ENCODE data around the gene CALN1.
"Not testable (repeated sequence)": the region's sequence is repeated elsewhere in the genome, so short reads cannot be mapped to it uniquely, and the experiment has no call there.

CALN1 gene

DNA sequence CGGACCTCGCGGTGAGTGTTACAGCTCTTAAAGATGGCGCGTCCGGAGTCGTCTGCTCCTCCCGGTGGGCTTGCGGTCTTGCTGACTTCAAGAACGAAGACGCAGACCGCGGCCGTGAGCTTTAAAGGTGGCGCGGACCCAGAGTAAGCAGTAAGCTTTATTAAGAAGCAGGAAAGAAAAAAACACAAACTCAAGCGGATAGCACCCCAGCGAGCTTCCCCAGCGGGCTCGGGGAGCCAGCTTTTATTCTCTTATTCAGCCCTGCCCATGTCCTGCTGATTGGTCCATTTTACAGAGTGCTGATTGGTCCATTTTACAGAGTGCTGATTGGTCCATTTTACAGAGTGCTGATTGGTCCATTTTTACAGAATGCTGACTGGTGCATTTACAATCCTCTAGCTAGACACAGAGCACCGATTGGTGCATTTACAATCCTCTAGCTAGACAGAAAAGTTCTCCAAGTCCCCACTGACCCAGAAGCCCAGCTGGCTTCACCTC, at the start of gene CALN1:
CALN1 (minus strand) TSS at position 218 of the 498 bp plus-strand sequence.
- not testable (repeated sequence) for DNase-seq

DNA sequence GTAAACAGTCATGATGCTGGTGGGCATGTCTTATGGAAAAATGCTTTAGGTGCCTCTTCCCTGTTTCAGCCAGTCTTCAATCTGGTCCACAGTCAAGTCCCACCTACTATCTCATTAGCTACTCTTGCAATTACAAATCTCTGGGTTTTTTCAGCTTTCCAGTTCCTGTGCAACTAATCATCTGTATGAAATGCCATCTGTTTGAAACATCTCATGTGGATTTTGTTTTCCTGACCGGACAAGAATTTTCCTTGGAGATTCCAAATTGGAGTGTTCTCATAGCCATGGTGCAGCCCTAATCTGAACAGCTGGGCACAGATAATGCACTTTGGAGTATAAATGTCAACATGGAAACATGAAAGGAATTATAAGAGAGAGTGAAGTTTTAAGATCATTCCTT, 41.3 kb upstream of the CALN1 start:
- no peak for DNase-seq

DNA sequence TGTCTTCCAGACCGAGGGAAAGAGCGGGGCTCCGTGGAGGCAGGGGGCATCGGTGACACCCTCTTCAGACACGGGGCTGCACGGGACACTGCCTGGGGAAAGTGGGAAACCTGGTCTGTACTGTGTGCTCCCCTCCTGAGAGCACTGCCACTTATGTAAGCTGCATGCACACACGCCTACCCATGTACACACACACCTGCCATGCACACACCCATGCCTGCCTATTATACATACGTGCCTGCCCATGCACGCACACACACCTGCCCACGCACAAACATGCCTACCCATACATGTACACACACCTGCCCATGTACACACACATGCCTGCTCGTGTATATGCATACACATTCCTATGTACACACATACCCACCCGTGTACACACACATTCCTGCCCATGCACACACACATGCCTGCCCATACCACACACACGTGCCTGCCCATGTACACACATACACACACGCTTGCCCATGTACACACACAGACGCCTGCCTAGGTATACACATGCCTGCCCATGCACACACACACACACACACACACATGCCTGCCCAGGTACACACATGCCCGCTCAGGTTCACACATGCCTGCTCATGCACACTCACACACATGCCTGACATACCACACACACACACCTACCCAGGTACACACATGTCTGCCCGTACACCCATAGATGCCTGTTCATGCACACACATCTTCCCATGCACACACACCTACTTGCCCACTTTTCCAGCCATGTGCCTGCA, 35.5 kb upstream of the CALN1 start:
- DNase-seq, result no peak

DNA sequence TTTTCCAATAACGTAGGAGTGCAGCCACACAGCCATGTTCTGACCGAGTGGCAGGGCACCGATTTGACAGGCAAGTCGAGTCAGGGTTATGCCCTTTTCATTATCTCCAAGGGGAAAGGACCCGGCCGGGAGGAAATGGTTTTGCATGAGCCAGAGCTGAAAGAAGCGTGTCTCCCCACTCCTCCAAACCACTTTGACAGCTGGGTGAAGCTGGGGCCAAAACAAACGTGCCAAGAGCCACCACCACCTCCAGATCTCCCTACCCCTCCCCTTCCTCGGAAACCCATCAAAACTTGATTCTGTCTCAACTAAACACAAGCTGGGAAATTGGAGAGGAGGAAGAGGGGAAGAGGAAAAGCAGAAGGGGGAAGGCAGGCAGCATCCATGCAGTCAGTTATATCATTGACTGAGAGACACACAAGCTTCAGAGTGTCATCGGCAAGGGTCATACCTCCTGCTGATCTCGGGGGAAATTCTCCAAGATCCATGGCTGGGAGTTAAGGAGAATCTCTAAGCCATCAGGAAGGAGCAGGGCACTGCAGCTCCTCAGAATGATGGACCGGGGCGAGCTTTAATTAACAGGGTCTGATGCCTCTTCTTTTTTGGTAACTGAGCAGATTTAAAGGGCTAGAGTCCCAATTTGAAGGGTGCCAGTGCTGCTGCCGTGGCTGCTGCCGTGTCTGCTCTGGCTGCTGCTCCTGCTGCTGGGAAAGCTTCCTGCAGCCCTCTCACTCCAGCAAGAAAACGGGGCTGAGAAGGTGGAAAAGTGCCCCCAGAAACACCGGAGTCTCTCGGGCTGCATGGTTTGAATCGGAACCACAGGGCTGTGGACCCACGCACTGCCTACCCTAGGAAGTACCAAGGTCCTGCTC, 34.7 kb upstream of the CALN1 start:
- DNase-seq, result no peak

DNA sequence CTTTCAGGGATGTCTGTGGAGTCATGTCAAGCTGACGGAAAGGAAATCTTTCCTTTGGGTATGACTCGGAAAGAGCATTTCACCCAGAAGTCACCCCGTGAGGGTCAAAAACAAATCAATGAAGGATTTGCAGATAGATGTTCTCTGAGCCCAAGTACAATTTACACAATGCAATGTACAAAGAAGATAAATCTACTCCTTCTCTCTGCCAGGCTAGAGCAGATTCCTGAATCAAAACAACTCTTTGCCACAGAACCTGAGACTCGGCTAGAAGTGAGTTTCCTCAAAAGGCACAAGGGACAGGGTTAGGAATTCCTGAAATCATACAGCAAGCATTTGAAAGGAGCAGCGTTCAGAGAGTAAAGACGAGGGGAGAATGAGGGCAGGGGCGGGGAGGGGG, 34.0 kb upstream of the CALN1 start:
- DNase-seq, result no peak

DNA sequence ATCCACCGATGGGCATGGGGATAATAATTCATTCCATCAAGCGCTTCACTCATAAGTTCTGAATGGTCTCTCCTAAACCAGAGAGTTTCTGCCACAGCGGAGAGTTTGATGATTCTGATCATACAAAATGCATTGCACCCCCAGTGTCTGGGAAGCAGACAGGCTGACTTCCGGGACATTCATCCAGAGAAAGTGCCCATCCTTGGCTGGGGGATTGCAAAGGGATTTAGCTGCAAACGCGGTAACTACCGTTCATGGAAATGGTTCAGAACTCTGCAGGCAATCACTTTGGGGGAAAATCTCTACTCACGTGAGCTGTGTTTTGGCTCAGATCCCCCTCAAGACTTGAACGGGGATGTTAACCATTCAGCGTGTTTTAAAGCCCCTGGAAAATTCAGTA, 33.4 kb upstream of the CALN1 start:
- no peak for DNase-seq

DNA sequence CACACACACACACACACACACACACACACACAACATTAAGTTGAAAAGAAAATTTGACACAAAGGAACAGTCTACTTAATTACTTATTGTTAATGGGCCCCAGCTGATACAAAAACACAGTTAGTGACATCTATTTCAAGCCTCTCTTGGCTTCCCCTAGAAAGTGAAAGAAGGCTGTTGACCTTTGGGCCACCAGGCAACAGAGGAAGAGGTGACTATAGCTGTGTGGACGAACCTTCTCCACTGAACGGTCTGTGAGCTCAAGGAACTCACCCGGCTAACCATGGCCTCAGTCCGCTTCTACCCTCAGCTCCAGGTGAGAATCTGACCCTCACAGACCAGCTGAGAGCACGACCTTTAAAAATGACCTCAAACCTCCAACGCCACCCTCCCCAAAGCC, 32.9 kb upstream of the CALN1 start:
- DNase-seq, result no peak

DNA sequence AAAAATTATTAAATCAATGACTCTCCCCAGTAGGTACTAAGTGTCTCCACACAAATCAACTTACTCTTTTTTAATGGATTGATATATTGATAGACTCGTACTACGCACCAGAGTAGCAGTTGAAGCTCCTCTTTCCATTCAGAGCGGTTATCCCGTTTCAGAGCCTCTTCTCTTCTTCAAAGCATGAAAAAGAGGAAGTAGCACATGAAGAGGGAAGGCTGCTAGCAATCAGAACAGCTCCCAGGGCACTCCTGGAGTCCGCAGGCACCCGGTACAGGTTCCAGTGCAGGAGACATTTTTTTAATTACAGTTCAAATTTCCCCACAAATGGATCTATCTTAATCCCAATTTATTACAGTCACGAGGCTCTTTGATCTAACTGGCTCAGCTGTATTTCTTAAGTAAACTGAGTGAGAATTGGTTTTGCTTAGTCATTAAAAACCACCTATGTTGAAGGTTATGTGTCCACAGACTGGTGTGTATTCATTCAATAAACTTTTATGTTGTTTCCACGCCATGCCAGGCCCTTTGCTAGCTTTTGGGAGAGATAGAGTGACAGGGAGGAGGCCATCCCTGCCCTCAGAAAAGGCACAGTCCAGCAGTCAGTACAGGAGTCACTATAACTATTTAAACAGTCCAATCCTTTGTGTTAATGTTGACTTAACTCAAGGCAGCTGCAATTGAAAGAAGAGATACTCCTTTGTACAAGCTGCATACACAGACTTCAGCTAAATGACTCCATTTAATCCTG, 32.1 kb upstream of the CALN1 start:
- peak in 1 of 2 donors; percentile 32 for DNase-seq

DNA sequence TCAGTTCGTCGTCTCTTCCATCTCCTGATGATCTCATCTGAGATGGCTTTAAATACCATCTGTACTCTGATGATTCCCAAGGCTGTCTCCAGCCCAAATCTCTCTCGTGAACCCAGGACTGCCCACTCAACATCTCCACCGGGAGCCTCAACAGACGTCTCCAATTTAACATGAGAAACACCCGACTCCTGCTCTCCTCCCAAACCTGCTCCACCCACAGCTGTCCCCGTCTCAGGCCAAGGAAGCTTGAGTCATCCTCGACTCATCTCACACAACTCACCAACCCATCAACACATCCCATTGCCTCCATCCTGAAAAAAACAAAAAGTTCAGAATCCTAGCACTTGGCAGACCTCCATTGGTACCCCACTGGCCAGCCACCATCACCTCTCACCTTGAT, 29.7 kb upstream of the CALN1 start:
- no peak for DNase-seq

DNA sequence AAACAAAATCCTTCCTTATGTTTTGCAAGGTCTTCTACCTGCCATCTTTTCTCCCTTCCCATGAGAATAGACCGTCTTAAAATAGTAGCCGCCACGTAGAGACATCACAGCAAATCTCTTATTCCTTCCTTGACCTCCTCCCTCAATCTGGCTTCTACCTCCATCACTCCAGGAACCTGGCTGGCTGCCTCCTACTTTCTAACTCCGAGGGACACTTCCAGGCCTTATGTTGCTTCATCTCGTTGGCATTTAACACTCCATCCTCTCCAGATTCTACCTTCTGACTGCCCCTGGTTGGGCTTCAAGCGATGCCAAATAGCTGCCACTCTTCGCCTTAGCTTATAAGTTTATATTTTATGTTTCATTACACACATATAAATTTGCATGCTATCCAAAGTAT, 26.4 kb upstream of the CALN1 start:
- no peak for DNase-seq

DNA sequence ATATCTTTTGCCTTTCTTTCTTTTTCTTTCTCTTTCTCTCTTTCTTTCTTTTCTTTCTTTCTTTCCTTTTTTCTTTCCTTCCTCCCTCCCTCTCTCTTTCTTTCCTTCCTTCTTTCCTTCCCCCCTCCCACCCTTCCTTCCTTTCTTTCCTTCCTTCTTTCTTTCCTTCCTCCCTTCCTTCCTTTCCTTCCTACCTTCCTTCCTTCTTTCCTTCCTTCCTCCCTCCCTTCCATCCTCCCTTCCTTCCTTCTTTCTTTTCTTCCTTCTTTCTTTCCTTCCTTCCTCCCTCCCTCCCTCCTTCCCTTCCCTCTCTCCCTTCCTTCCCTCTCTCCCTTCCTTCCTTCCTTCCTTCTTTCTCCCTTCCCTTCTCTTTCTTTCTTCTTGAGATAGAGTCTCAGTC, 25.5 kb upstream of the CALN1 start:
- no peak for DNase-seq

DNA sequence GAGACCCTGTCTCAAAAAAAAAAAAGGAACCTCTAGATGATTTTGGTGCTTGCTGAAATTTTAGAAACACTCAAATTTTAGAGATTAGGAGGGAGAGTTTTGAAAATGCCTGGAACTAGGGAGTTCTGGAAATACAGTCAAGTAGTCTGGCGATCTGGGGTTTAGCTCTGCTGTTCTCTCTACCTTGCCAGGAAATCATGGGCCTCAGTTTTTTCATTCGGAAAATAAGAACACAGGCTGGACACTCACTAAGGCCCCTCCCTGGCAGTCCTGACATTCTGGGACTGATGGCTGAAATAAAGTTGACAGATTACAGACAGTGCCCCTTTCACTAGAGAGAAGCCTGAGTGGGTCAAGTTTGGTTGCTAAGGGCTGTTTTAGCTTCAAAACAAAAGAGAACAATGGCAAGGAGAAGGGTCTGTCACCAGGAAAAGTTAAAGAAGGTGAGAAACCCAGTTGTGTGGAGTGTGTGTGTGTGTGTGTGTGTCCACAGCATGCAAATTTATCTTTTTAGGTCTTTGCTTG, 25.0 kb upstream of the CALN1 start:
- no peak for DNase-seq

DNA sequence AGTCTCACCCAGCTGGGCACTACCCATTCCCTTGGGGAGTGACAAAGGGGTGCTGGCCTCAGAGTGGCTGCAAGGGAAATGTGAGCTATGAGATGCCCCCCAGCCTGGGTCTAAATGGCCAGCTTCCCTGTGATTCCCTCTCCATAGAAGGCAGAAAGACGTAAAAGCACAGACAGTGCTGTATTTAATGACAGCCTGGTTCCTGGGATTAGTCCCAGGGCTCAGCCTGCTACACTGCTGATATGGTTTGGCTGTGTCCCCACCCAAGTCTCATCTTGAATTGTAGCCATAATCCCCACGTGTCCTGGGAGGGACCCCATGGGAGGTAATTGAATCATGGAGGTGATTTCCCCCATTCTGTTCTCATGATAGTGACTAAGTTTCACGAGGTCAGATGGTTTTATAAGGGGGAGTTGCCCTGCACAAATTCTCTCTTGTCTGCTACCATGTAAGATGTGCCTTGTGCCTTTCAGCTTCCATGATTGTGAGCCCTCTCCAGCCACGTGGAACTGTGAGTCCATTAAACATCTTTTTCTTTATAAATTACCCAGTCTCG, 23.9 kb upstream of the CALN1 start:
- DNase-seq, result no peak

DNA sequence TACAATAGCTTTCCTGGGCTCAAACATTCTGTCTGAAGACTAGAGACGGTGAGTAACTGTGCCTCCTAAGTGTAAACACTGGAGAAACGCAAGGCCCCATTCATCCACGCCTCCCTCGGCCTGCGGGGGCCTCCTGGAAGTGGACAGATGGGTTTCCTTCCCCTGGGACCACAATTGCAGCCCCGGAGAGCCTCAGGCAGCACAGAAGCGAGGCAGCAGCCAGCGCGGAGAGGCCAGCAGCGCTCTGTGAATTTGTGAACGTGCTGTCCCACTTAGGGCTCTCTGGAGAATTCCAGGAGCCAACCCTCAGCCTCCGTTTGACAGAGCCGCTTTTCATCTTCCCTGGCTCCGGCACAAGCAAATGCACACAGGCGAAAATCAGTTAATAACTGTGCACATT, 23.2 kb upstream of the CALN1 start:
- DNase-seq, result no peak

DNA sequence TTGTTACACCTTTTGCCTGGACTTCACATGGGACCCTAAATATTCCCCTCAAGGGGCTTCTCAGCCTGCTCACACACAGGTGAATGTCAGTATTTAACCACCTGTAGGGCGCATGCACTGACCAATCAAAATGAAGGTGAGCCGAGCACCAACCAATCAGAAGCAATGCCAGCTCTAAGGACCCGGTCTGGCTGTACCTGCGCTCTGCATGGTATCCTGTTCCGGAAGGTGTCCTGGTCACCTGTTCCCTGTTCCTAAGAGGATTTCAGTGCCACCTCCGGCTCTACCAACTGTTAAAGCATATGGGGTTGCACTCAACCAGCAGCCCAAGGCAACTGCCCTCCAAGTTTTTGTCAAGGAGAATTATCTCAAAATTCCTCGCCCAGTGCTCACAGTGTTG, 18.4 kb upstream of the CALN1 start:
- DNase-seq, result no peak

DNA sequence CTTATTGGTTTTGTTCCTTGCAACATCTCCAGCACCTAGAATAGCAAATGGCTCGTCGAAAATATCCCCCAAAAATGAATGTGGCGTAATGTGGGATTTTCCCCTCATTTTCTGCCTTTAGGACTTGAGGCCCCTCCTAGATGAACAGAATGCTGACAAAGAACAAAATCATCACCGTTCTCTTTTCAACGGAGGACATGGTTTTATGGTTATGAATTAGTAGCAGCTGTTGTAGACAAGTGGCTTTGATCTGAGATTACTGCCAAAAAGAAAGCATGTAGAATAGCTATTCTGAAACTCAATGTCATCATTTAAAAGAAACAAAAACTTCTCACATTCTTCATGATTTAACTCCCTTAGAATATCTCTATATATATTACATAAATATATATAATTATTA, 17.2 kb upstream of the CALN1 start:
- no peak for DNase-seq

DNA sequence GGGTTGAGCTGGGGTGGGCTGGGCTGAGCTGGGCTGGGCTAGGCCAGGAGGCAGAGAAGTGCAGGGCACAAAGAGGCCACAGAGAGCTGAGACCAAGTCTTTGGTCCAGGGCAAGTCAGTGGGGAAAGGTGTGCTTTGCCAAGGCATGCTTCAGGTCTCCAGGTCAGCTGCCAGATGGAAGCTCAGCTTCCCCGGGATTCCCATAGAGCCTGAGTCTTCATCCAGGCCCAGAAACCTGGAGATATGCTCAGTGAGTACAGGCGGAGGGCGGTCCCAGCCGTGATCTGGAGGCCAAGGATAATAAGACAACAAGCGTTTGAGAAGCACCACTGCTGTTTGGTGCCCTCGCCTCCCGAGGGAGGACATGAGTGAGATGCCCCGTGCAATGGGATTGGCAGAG, 4.7 kb upstream of the CALN1 start:
- no peak for DNase-seq

DNA sequence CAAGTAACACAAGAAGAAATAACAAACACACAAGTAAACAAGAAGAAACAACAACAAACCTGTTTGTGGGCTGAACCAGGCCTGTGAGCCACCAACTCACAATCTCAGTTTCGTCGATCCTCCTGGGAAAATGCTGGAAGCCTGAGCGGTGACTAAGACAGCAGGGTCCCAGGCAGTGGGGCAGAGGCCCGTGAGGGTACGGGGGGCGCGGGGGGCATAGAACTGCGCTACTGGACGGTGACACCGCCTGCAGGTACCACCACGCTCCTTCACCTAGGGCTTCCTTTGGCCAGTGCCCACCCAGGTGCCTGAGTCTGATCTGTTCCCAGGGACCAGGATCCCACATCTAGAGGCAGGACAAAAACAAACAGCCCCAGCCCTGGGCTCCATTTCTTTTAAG, 3.4 kb upstream of the CALN1 start:
- DNase-seq, result no peak

DNA sequence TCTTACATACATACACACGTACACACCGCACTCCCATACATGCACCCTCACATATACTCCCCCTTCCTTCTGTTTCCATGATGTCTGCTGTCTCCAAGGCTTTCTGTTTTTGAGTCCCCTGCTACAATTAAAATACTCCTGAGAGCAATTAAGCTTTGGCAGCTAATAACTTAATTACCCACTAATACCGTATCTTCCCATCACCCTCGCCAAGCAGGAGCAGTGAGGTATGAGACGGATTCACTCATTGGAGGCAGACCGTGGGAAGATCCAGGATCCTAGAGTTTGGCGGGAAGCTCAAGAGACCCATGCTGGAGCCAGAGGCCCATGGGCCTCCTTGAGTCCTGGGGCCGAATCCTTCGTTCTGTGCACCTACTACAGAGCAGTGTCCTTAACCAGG, 1.7 kb upstream of the CALN1 start:
- no peak for DNase-seq

DNA sequence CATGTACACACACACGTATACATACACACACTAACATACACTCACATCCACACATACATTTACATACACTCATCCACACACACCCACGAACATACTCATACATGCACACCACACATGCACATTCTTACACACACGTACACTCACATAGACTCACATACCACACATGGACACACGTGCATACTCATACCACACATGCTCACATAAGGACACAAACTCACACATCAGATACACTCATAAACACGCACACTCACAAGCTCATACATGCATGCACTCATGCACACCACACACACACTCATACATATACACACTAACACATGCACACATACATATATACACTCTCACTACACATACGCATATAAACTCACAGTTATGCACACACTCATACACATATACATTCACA, 1.2 kb upstream of the CALN1 start:
- no peak for DNase-seq

DNA sequence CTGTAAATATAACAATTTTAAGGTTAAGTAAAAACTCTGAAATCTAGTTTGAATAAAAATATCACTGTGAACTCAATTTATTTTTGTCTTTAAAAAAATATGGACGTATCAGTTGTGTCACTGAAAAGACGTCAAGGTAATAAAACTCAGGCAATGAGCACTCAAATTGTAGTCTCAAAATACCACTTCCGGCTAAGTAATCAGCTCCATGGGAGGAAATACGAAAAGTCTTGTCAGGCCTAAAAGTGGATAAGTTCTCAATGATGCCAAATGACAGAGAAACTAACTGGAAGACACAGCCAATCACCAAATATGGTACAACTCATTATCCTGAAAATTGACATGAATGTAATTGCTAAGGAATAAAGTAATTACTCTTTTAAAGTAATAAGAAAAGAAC, 719 bp downstream of the CALN1 start:
- no peak for DNase-seq

DNA sequence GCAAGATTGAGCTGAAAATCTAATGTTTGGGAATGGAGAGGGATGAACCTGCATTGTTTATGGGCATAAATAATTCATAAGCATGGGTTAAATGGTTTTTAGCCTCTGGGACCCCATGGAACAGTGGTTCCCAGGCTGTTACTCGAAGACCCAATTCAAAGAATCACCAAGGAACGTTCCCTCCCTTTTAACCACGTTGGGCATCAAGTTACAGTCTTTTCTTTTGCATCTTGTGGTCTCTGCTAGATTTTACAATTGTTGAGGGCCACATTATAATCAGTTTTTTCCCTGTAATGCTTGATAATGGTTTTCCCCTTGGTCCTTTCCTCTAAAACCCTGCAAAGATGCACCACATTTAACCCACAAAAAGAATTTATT, 2.5 kb downstream of the CALN1 start:
- DNase-seq, result no peak

Measured in bone marrow (tissue), 2 donors.